Right atrium auricular region (tissue), 2 donors: ENCODE results near the gene LEPROT. TPM values are rescaled to one million over a fixed set of nuclear protein-coding genes. Genes with fewer than 3 reads are reported as not detected.

Experiments used
- DNase-seq: peaks from one replicate; pipeline ENCODE4 v3.0.0-alpha.2; 2019; ENCODE audit warnings: low spot score
- H3K27ac ChIP-seq, 2 donors: fragments of 200-600 bp; sonication (generic); 1 replicate in 1 of 2; 2 replicates in 1 of 2; pipeline ENCODE4 v1.5.1; 2016 to 2019
- H3K27me3 ChIP-seq, 2 donors: fragments of 200-600 bp; sonication (generic); one replicate each; pipeline versions ENCODE4 v1.5.1 to v1.6.0; 2017 to 2019
- H3K36me3 ChIP-seq: fragments of 200-600 bp; sonication (generic); one replicate; pipeline ENCODE4 v1.5.1; 2016
- H3K4me1 ChIP-seq, 2 donors: fragments of 200-600 bp; sonication (generic); one replicate each; pipeline versions ENCODE4 v1.5.1 to v1.6.0; 2017 to 2019
- H3K4me3 ChIP-seq, 2 donors: fragments of 200-600 bp; sonication (generic); 1 replicate in 1 of 2; 2 replicates in 1 of 2; pipeline ENCODE4 v1.5.1; 2017 to 2019; ENCODE audit warnings: mild to moderate bottlenecking in 1 of 2, moderate library complexity in 1 of 2
- H3K9me3 ChIP-seq, 2 donors: fragments of 200-600 bp; sonication (generic); one replicate each; pipeline ENCODE4 v1.5.1; 2019
- total RNA-seq, 2 donors: library from RNA; depleted of rRNA; stranded (reverse); fragments of >200 nt; gene quantifications; one replicate each; pipeline ENCODE4 v1.1.0, GENCODE V29; 2016
- TF ChIP-seq, protein P1 (sequence below), 2 donors: fragments of 200-600 bp; sonication (generic); IDR thresholded peaks; one replicate each; pipeline ENCODE4 v1.5.1; 2019; ENCODE audit warnings: antibody characterized with exemption in 2 of 2

The LEPROT gene
- total RNA-seq, 2 donors from 2014 or later, result 42.7 to 44.6 TPM

DNA sequence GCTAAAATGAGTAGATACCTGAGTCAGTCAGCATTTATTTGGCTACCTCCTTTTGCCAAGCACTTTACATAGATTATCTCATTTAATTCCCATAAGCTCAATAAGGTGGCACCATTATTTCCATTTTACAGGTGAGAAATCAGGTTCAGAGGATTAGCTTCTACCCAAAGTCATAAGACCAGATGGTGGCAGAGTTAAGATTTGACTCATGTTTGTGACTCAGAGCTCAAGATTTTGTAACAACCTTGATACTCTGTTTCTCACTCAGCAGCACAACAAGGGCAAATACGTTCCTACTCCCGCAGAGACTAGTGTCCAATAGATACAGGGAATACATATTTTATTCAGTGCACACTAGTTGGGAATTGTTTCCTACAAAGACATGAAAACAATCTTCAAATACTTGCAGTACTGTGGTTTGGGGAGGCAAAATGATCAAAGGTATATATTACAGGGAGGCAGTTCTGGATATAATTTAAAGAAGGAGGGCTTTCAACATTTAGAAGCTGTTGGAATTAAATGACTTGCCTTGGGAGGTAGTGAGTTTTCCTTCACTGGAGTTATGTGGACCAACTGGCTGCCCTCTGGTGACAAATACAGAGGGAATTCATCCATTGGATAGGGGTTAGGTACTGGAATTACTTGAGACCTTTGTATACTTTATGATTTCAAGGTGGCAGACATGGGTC lies 3.6 kb downstream of the LEPROT start:
- H3K27ac ChIP-seq, result no peak overlapping the region
- TF ChIP-seq, protein P1, sequence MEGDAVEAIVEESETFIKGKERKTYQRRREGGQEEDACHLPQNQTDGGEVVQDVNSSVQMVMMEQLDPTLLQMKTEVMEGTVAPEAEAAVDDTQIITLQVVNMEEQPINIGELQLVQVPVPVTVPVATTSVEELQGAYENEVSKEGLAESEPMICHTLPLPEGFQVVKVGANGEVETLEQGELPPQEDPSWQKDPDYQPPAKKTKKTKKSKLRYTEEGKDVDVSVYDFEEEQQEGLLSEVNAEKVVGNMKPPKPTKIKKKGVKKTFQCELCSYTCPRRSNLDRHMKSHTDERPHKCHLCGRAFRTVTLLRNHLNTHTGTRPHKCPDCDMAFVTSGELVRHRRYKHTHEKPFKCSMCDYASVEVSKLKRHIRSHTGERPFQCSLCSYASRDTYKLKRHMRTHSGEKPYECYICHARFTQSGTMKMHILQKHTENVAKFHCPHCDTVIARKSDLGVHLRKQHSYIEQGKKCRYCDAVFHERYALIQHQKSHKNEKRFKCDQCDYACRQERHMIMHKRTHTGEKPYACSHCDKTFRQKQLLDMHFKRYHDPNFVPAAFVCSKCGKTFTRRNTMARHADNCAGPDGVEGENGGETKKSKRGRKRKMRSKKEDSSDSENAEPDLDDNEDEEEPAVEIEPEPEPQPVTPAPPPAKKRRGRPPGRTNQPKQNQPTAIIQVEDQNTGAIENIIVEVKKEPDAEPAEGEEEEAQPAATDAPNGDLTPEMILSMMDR (IDR thresholded peaks at IDR 0.05), result no peak
- H3K4me3 ChIP-seq, result no peak overlapping the region
- DNase-seq, result no peak
- no peaks in the 10 kb centered on the region for H3K27me3 ChIP-seq
- H3K4me1 ChIP-seq, result peaks cover 0 to 33% of the 10 kb centered on the region in 2 donors
- peaks cover 32% of the 10 kb centered on the region for H3K36me3 ChIP-seq
- no peaks in the 10 kb centered on the region for H3K9me3 ChIP-seq

DNA sequence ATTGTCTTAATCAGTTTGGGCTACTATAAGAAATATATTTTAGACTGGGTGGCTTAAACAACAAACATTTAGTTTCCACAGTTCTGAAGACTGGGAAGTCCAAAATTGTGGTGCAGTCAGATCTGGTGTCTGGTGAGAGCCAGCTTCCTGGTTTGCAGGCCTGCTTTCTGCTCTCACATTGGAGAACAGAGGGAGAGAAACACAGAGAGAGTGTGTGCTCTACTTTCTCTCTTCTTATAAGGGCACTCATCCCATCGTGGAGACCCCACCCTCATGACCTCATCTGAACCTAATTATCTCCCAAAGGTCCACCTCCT lies 4.1 kb downstream of the LEPROT start:
- Histone ChIP-seq H3K27me3 (no peaks in the 10 kb centered on the region), H3K4me3 (no peak overlapping the region), H3K4me1 (peaks cover 0 to 27% of the 10 kb centered on the region in 2 donors), H3K27ac (no peak overlapping the region), H3K36me3 (peaks cover 32% of the 10 kb centered on the region), H3K9me3 (no peaks in the 10 kb centered on the region)
- DNase-seq, result no peak
- TF ChIP-seq, protein P1 (IDR thresholded peaks at IDR 0.05), result no peak

- peaks cover 32% of the 10 kb centered on the region for H3K36me3 ChIP-seq
Observed at GRCh38 chr1:65425006-65425405, 4.5 kb downstream of the LEPROT start.

DNA sequence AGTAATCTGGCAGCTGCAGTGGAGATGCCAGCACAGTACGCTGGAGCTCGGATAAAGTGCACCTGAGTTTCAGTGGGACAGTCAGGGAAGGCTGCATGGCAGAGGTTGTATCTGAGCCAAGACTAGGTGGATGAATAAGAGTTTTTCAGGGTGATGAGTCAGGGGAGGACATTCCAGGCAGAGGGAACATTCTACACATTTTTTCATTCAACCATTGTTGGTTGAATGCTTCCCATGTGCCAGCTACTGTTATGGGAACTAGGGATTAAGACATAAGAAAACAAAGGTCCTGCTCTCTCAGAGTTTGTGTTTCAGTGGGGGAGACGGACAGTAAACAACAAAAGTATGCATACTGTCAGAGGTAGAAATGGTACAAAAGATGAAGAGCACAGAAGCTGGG lies 5.2 kb downstream of the LEPROT start:
- no peak overlapping the region for H3K27ac ChIP-seq
- no peak overlapping the region for H3K4me3 ChIP-seq
- H3K9me3 ChIP-seq, result no peaks in the 10 kb centered on the region
- H3K27me3 ChIP-seq, result no peaks in the 10 kb centered on the region
- peaks cover 32% of the 10 kb centered on the region for H3K36me3 ChIP-seq
- DNase-seq, result no peak
- TF ChIP-seq, protein P1 (IDR thresholded peaks at IDR 0.05), result no peak
- peaks cover 0 to 26% of the 10 kb centered on the region in 2 donors for H3K4me1 ChIP-seq

More at GRCh38 chr1:65425006-65425405, 4.5 kb downstream of the LEPROT start:
- H3K4me3 ChIP-seq, result no peak overlapping the region
- no peak for DNase-seq
- H3K9me3 ChIP-seq, result no peaks in the 10 kb centered on the region
- TF ChIP-seq, protein P1 (IDR thresholded peaks at IDR 0.05), result no peak
- H3K4me1 ChIP-seq, result peaks cover 0 to 26% of the 10 kb centered on the region in 2 donors
- H3K27ac ChIP-seq, result no peak overlapping the region
- H3K27me3 ChIP-seq, result no peaks in the 10 kb centered on the region

DNA sequence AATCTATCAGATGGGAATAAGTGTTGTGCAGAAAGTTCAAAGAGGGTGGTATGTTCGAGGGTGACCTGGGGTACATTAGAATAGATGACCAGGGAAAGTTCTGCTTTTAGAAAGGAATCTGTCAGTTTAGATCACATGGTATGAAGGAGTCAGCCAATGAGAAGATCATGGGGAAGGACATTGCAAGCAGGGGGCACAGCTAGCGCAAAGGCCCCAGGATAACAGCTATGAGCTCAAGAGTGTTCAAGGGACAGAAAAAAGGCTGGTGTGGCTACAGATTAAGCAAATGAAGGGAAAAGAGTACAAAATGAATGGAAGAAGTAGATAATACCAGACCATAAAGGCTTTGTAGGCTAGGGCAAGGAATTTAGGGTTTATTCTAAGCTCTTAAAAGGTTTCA lies 8.6 kb downstream of the LEPROT start:
- peaks cover 41% of the 10 kb centered on the region for H3K36me3 ChIP-seq

More for the DNA sequence above, 8.6 kb downstream of the LEPROT start:
- no peak for DNase-seq
- no peaks in the 10 kb centered on the region for H3K9me3 ChIP-seq
- H3K4me1 ChIP-seq, result peaks cover 0 to 12% of the 10 kb centered on the region in 2 donors
- TF ChIP-seq, protein P1 (IDR thresholded peaks at IDR 0.05), result no peak
- H3K4me3 ChIP-seq, result no peak overlapping the region
- peak overlapping the region in 1 of 2 donors; percentile 23 for H3K27ac ChIP-seq
- no peaks in the 10 kb centered on the region for H3K27me3 ChIP-seq
